GM04503 (cell line): Measurements from ENCODE around the gene IL2RA.
"Not testable (repeated sequence)": the region's sequence is repeated elsewhere in the genome, so short reads cannot be mapped to it uniquely, and the experiment has no call there.

Experiments
- DNase-seq: peaks from one replicate; pipeline ENCODE4 v3.0.0-alpha.2; 2012; ENCODE audit warnings: low read depth

The IL2RA gene

GRCh38 chr10:6056411-6057135 is 5.6 kb downstream of the IL2RA start:
- no peak for DNase-seq

DNA sequence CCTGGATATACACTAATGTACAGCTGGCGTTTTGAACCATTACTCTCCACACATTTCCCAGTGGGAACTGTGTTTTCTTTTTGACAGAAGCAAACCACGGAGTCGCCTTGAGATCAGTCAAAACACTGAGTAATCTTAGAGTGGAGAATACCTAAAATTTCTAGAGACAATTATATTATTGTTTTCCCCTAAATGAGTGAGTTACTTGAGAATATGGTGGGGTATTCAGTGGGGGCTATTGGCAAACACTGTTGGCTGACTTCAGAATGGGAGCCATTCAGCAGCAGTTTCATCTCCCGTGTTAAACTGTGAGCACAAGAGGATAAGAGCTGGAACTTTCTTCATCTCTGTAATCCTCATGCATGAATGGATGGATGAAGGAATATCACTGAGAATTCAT is 6.2 kb downstream of the IL2RA start:
- DNase-seq: no peak

DNA sequence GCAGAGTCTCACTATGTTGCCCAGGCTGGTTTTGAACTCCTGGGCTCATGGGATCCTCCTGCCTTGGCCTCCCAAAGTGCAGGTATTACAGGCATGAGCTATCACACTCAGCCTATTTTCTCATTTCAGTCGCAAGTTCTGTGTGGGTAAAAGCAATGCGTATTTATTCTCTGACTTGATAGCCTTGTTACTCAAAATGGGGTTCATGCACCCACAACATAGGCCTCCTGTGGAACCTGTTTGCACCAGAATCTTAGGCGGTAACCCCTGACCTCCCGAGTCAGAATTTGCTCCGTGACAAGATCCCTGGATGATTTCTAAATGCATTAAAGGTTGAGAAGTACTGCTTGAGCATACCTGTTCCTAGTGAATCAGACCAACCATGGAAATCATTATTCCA is 7.3 kb downstream of the IL2RA start:
- DNase-seq: no peak

GRCh38 chr10:6053816-6054631 is 8.1 kb downstream of the IL2RA start:
- no peak for DNase-seq

GRCh38 chr10:6053303-6053702 is 8.9 kb downstream of the IL2RA start:
- no peak for DNase-seq

DNA sequence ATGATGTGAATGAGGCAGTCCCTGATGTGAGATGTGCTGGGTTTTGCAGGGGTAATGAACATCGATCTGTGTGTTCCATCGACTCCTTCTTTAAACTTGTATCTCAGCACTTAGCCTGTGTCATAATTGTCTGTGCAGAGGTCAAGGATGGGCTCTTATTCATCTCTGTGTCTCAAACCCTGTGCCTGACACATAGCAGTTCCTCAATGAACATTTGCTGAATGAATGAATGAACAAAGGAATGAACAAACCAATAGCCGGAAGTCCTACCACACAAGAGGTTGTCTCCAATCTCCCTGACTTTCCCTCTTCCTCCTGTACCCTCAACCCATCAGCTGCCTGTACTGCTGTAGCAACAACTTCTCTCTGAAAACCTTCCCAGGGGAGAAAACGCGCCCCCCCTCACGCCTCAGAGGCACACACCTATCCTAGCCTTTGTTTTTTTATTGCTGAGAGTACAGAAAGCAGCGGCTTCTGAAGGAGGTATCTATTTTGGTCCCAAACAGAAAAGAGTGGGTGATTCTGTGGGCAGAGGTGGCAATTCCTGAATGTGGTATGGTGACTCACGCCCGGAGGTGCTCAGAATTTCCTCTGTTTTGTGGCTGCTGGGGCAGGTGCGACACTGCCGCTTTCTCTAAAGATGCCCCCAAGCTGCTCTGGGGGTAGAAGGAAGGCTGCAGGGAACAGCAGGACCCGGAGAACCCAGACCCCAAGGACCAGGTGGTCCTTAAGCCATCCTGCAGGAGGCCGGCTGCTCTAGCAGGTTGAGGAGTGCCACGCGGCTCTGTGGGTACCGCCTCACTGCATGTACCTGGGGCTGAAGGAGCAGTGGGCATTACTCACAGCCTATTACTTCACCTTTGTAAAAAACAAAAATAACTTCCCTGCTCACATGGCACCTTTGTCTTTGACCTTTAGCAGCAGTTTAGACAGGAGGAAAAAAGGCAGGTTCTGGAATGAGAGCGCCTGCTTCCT is 9.6 kb downstream of the IL2RA start:
- no peak for DNase-seq

DNA sequence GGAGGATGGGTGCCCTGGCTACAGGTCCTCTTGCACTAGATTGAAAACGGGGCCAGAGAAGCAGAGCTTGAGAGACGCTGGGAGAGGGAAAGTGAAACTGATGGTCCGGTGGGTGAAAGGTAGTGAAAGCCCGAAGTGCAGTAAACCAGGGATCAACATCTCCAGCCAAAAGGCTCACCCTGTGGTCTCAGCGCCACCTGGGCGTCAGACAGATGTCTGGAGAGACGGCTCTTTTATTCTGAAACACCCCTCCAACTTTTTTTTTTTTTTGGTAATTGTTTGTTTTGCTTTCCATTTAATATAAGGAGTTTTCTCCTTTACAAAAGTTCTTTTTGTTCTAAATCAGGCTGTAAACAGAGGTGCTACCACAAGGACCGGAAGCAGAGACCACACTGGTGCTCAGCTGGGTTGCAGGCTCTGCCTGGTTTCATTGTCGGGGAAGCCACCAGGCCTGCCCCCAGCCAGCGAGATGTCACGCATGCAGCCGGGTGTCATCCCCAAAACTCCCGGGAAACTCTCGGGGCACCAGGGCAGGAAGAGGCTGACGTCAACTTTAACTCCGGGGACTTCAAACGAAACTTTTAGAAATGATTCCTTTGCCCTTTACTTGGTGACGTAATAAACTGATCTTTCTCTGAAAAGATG is 11.2 kb downstream of the IL2RA start:
- DNase-seq: peak; percentile 5

- DNase-seq: no peak
Observed at GRCh38 chr10:6049031-6049400, 13.2 kb downstream of the IL2RA start.

DNA sequence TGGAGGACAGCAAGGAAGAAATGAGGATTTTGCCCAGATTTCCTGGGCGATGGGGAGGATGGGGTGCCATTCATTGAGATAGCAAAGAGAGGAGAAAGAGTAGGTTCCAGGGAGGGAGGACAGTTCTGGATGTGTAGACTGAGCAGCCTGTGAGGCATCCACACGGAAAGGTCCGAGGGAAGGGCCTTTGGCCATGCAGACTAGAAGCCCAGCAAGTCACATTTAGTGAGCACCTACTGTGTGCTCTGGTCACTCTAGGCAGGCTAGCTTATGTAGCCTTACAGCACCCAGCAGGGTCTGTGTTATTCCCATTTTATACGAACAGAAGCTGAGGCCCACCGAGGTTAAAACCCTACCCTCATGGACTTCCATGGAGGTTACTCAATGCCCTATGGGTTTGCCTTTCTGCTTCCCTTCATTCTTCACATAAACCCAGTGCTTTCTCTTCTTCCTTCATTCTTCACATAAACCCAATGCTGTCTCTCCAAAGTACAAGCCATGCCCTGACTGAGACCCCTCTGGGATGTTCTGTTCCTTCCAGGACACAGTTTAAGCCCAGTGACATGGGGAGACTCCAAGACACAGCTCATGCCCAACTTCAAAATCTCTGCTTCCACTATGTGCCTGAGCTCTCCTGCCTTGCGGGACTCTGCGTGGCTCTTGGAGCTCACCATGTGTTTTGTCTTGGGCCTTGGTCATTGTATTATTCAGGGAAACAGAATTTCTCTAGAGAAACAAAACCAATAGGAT is 13.7 kb downstream of the IL2RA start:
- DNase-seq: no peak

- no peak for DNase-seq
Observed at GRCh38 chr10:6047847-6048246, 14.3 kb downstream of the IL2RA start.

DNA sequence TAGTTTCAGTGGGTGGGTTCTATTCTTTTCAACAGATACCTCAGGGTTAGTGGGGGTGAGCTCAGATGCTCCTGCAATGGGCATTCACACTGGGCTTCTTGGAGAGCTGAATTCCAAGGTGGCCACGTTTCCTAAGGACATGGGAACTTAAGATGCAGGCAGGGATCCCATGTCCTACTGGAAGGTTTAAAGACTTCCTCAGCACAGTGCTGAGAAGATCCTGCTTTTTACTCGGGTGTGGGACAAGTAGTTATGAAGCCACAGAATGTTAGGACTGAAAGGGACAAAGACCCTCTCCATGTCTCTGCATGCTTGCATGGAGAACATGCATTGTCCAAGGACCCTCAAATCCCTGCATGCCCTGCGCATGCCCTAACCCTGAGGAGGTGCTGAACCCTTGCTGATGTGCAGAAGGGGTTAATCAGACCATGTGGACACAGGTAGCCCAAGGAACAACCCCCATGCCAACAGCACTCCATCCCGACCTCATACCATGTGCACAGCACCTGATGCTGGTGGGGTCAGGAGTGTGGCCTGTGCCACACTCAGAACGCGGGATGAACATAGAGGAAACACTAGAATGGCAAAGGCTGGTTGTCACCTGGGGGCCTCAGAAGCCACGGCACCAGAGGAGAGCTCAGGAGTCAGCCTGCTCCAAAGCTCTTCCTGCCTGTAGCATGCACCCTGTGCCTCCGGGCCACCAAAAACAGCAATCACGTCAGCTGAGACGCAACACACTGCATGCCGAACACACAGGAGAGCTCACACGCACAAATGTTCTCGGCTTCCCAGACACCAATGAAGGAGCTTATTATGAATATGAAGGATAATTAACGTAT is 15.2 kb downstream of the IL2RA start:
- no peak for DNase-seq

GRCh38 chr10:6045878-6046772 is 16.0 kb downstream of the IL2RA start:
- DNase-seq: no peak

- DNase-seq: no peak
Observed at GRCh38 chr10:6045314-6045848, 16.8 kb downstream of the IL2RA start.

- no peak for DNase-seq
Observed at GRCh38 chr10:6044751-6045313, 17.3 kb downstream of the IL2RA start.

- DNase-seq: no peak
Observed at GRCh38 chr10:6044060-6044459, 18.1 kb downstream of the IL2RA start.

DNA sequence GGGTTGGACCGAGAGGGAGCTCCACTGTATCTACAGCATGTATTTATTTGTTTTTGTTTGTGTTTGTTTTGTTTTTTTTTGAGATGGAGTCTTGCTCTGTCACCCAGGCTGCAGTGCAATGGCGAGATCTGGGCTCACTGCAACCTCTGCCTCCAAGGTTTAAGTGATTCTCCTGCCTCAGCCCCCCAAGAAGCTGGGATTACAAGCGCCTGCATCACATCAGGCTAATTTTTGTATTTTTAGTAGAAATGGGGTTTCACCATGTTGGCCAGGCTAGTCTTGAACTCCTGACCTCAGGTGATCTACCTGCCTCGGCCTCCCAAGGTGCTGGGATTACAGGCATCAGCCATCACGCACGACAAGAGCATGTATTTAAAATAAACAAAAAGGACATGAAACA is 18.8 kb downstream of the IL2RA start:
- not testable (repeated sequence) for DNase-seq

- no peak for DNase-seq
Observed at GRCh38 chr10:6040205-6040604, 22.0 kb downstream of the IL2RA start.

DNA sequence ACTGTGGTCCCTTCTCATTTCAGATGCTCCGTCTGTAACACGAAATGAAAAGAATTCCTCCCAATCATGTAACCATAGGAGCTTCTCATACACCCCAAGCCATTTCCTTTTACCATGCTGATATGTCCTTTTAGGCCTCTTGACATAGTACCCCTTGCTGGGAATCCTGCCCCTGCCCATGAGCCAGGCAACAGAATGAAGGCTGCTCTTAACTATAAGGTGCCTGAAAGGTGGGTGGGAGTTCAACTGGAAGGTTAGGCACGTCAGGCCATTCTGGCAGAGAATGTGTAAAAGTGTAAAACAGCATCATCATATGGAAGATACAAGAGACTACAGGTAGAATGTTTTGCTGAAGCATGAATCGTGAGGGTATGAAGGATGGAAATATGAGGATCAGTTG is 22.5 kb downstream of the IL2RA start:
- no peak for DNase-seq
